ENCODE measurements around the gene VPS4A. TPM values are rescaled to one million over a fixed set of nuclear protein-coding genes. Genes with fewer than 3 reads are reported as not detected.
A peak's percentile ranks its signal among the peaks of the same experiment; 100 is the strongest.

VPS4A gene
- total RNA-seq, 2 experiments from 2014 or later: 31.4 to 33.7 TPM

GRCh38 chr16:69307856-69308255 is 3.3 kb upstream of the VPS4A start:
- no peak overlapping the region for H3K4me3 Mint-ChIP-seq

GRCh38 chr16:69309316-69309715 is 1.8 kb upstream of the VPS4A start:
- Mint-ChIP-seq H3K36me3 (ENCODE audit: low read depth) (peaks cover 18% of the 10 kb centered on the region), H3K27me3 (ENCODE audit: low read depth) (no peaks in the 10 kb centered on the region), H3K4me3 (no peak overlapping the region), H3K9me3 (ENCODE audit: insufficient read depth) (no peaks in the 10 kb centered on the region), H3K4me1 (ENCODE audit: low read depth) (peaks cover 20% of the 10 kb centered on the region), H3K27ac (peak overlapping the region; percentile 60)
- POLR2A ChIA-PET: interaction anchor here (0.6 kb wide), 1 partner anchor 33 kb away, joined by 3 read pairs; no protein-coding TSS in a partner anchor
- CTCF ChIA-PET: no interaction called here
- ATAC-seq (no peak), DNase-seq (no peak)

More at GRCh38 chr16:69307856-69308255, 3.3 kb upstream of the VPS4A start:
- Mint-ChIP-seq H3K4me1 (ENCODE audit: low read depth) (peaks cover 12% of the 10 kb centered on the region), H3K36me3 (ENCODE audit: low read depth) (peaks cover 8% of the 10 kb centered on the region), H3K9me3 (ENCODE audit: insufficient read depth) (no peaks in the 10 kb centered on the region), H3K27ac (no peak overlapping the region), H3K27me3 (ENCODE audit: low read depth) (no peaks in the 10 kb centered on the region)
- no peak for ATAC-seq
- POLR2A ChIA-PET: interaction anchor here (0.6 kb wide), 1 partner anchor 146 kb away, joined by 3 read pairs; no protein-coding TSS in a partner anchor
- DNase-seq: no peak
- CTCF ChIA-PET: no interaction called here

- Mint-ChIP-seq H3K27ac (peak overlapping the region; percentile 98), H3K4me3 (peak overlapping the region; percentile 100), H3K27me3 (ENCODE audit: low read depth) (no peaks in the 10 kb centered on the region), H3K36me3 (ENCODE audit: low read depth) (peaks cover 32% of the 10 kb centered on the region), H3K9me3 (ENCODE audit: insufficient read depth) (no peaks in the 10 kb centered on the region), H3K4me1 (ENCODE audit: low read depth) (peaks cover 23% of the 10 kb centered on the region)
- DNase-seq: peak; percentile 58
- ChIA-PET CTCF (interaction anchor here (1.0 to 1.4 kb wide), 5 partner anchors 15 to 721 kb away, joined by 3 to 8 read pairs (median 3); partner anchors contain the start of genes NIP7 and PDF), POLR2A (interaction anchor here (0.7 to 1.2 kb wide), 3 partner anchors 15 to 380 kb away, joined by 3 to 5 read pairs (median 4); no protein-coding TSS in a partner anchor)
- peak; percentile 69 for ATAC-seq
These were observed 610 bp downstream of the VPS4A start for GRCh38 chr16:69311533-69312387.

GRCh38 chr16:69313469-69313868 is 2.3 kb downstream of the VPS4A start:
- peak overlapping the region; percentile 55 for H3K4me3 Mint-ChIP-seq
- peaks cover 41% of the 10 kb centered on the region for H3K36me3 Mint-ChIP-seq (ENCODE audit: low read depth)
- POLR2A ChIA-PET: no interaction called here
- CTCF ChIA-PET: no interaction called here
- no peak for DNase-seq
- ATAC-seq: no peak
- no peaks in the 10 kb centered on the region for H3K9me3 Mint-ChIP-seq (ENCODE audit: insufficient read depth)
- peaks cover 23% of the 10 kb centered on the region for H3K4me1 Mint-ChIP-seq (ENCODE audit: low read depth)
- H3K27ac Mint-ChIP-seq: peak overlapping the region; percentile 60
- H3K27me3 Mint-ChIP-seq (ENCODE audit: low read depth): no peaks in the 10 kb centered on the region

GRCh38 chr16:69314534-69314933 is 3.4 kb downstream of the VPS4A start:
- H3K36me3 Mint-ChIP-seq (ENCODE audit: low read depth): peaks cover 50% of the 10 kb centered on the region
- no peak overlapping the region for H3K27ac Mint-ChIP-seq
- no peaks in the 10 kb centered on the region for H3K9me3 Mint-ChIP-seq (ENCODE audit: insufficient read depth)
- POLR2A ChIA-PET: interaction anchor here (0.6 to 1.1 kb wide), 2 partner anchors 11 to 16 kb away, joined by 3 read pairs; partner anchors contain the start of gene PDF
- no peak for DNase-seq
- H3K4me3 Mint-ChIP-seq: no peak overlapping the region
- ATAC-seq: no peak
- CTCF ChIA-PET: no interaction called here
- peaks cover 23% of the 10 kb centered on the region for H3K4me1 Mint-ChIP-seq (ENCODE audit: low read depth)
- no peaks in the 10 kb centered on the region for H3K27me3 Mint-ChIP-seq (ENCODE audit: low read depth)

- no peak for ATAC-seq
- H3K27ac Mint-ChIP-seq: no peak overlapping the region
- H3K36me3 Mint-ChIP-seq (ENCODE audit: low read depth): peaks cover 57% of the 10 kb centered on the region
- H3K4me3 Mint-ChIP-seq: no peak overlapping the region
- no peaks in the 10 kb centered on the region for H3K9me3 Mint-ChIP-seq (ENCODE audit: insufficient read depth)
- H3K4me1 Mint-ChIP-seq (ENCODE audit: low read depth): peaks cover 18% of the 10 kb centered on the region
- no peak for DNase-seq
- POLR2A ChIA-PET: interaction anchor here (0.8 to 1.0 kb wide), 2 partner anchors 15 to 22 kb away, joined by 3 read pairs; partner anchors contain the start of gene PDF
- CTCF ChIA-PET: interaction anchor here (0.8 to 1.7 kb wide), 2 partner anchors 13 to 25 kb away, joined by 3 to 4 read pairs; no protein-coding TSS in a partner anchor
- H3K27me3 Mint-ChIP-seq (ENCODE audit: low read depth): no peaks in the 10 kb centered on the region
These were observed 4.5 kb downstream of the VPS4A start for GRCh38 chr16:69315486-69316311.

- Mint-ChIP-seq H3K27me3 (ENCODE audit: low read depth) (no peaks in the 10 kb centered on the region), H3K36me3 (ENCODE audit: low read depth) (peaks cover 67% of the 10 kb centered on the region), H3K4me1 (ENCODE audit: low read depth) (peaks cover 16% of the 10 kb centered on the region), H3K27ac (no peak overlapping the region), H3K4me3 (no peak overlapping the region), H3K9me3 (ENCODE audit: insufficient read depth) (no peaks in the 10 kb centered on the region)
- ChIA-PET CTCF (interaction anchor here (0.8 to 1.7 kb wide), 2 partner anchors 12 to 24 kb away, joined by 3 to 4 read pairs; no protein-coding TSS in a partner anchor), POLR2A (interaction anchor here (0.8 to 2.3 kb wide), 3 partner anchors 13 to 21 kb away, joined by 3 to 6 read pairs (median 3); partner anchors contain the start of gene PDF)
- ATAC-seq: no peak
- no peak for DNase-seq
These were observed 5.5 kb downstream of the VPS4A start for GRCh38 chr16:69316595-69317034.

GRCh38 chr16:69318177-69318910 is 7.2 kb downstream of the VPS4A start:
- ATAC-seq: no peak
- no peaks in the 10 kb centered on the region for H3K27me3 Mint-ChIP-seq (ENCODE audit: low read depth)
- POLR2A ChIA-PET: interaction anchor here (2.3 kb wide), 1 partner anchor 12 kb away, joined by 6 read pairs; the partner anchor contains the start of gene PDF
- no peak for DNase-seq
- CTCF ChIA-PET: interaction anchor here (1.1 kb wide), 1 partner anchor 8 kb away, joined by 3 read pairs; no protein-coding TSS in a partner anchor
- no peaks in the 10 kb centered on the region for H3K9me3 Mint-ChIP-seq (ENCODE audit: insufficient read depth)
- H3K4me1 Mint-ChIP-seq (ENCODE audit: low read depth): peaks cover 11% of the 10 kb centered on the region
- H3K27ac Mint-ChIP-seq: no peak overlapping the region
- peaks cover 71% of the 10 kb centered on the region for H3K36me3 Mint-ChIP-seq (ENCODE audit: low read depth)
- H3K4me3 Mint-ChIP-seq: no peak overlapping the region

- H3K4me3 Mint-ChIP-seq: no peak overlapping the region
- H3K4me1 Mint-ChIP-seq (ENCODE audit: low read depth): peaks cover 5% of the 10 kb centered on the region
- H3K36me3 Mint-ChIP-seq (ENCODE audit: low read depth): peaks cover 68% of the 10 kb centered on the region
- no peak for DNase-seq
- H3K27ac Mint-ChIP-seq: no peak overlapping the region
- POLR2A ChIA-PET: interaction anchor here (2.3 kb wide), 1 partner anchor 11 kb away, joined by 6 read pairs; the partner anchor contains the start of gene PDF
- H3K27me3 Mint-ChIP-seq (ENCODE audit: low read depth): no peaks in the 10 kb centered on the region
- ATAC-seq: no peak
- no peaks in the 10 kb centered on the region for H3K9me3 Mint-ChIP-seq (ENCODE audit: insufficient read depth)
- CTCF ChIA-PET: no interaction called here
These were observed 7.8 kb downstream of the VPS4A start for GRCh38 chr16:69318911-69319289.

- peaks cover 68% of the 10 kb centered on the region for H3K36me3 Mint-ChIP-seq (ENCODE audit: low read depth)
- H3K4me3 Mint-ChIP-seq: no peak overlapping the region
- ChIA-PET POLR2A (no interaction called here), CTCF (no interaction called here)
- H3K27ac Mint-ChIP-seq: no peak overlapping the region
- H3K4me1 Mint-ChIP-seq (ENCODE audit: low read depth): peaks cover 5% of the 10 kb centered on the region
- ATAC-seq (no peak), DNase-seq (no peak)
- H3K27me3 Mint-ChIP-seq (ENCODE audit: low read depth): no peaks in the 10 kb centered on the region
- no peaks in the 10 kb centered on the region for H3K9me3 Mint-ChIP-seq (ENCODE audit: insufficient read depth)
These were observed 8.2 kb downstream of the VPS4A start for GRCh38 chr16:69319381-69319780.
